HUES64 (cell line): ENCODE data around the gene SPI1.
"Not testable (repeated sequence)": the region's sequence is repeated elsewhere in the genome, so short reads cannot be mapped to it uniquely, and the experiment has no call there.

ENCODE experiments used
- H3K27ac ChIP-seq: 2 replicates; pipeline ENCODE4 v1.7.0; 2013; ENCODE audit warnings: low read depth, low read length, inconsistent platforms
- H3K27me3 ChIP-seq: 2 replicates; pipeline ENCODE4 v1.6.1; 2013; ENCODE audit warnings: mild to moderate bottlenecking, low read length; ENCODE audit not compliant: insufficient read depth
- H3K36me3 ChIP-seq: 2 replicates; pipeline ENCODE4 v1.6.1; 2013; ENCODE audit warnings: mild to moderate bottlenecking, low read length; ENCODE audit not compliant: insufficient read depth
- H3K4me1 ChIP-seq: 2 replicates; pipeline ENCODE4 v1.6.1; 2013; ENCODE audit warnings: mild to moderate bottlenecking, low read length, moderate library complexity; ENCODE audit not compliant: insufficient read depth
- H3K4me3 ChIP-seq: 2 replicates; pipeline ENCODE4 v1.5.1; 2013; ENCODE audit warnings: mild to moderate bottlenecking, low read length, moderate library complexity
- H3K9ac ChIP-seq: 2 replicates; pipeline ENCODE4 v1.6.1; 2013; ENCODE audit warnings: mild to moderate bottlenecking, low read depth, low read length
- H3K9me3 ChIP-seq: 2 replicates; pipeline ENCODE4 v1.6.1; 2013; ENCODE audit warnings: low read depth, low read length; ENCODE audit not compliant: insufficient read depth
- WGBS: fragments of 150-250, 120-280 bp; methylation state at CpG from one replicate; pipeline ENCODE4 v1.1.7; 2013; ENCODE audit warnings: missing lambda C conversion rate; 5-methylcytosine and 5-hydroxymethylcytosine counted together

SPI1 gene

DNA sequence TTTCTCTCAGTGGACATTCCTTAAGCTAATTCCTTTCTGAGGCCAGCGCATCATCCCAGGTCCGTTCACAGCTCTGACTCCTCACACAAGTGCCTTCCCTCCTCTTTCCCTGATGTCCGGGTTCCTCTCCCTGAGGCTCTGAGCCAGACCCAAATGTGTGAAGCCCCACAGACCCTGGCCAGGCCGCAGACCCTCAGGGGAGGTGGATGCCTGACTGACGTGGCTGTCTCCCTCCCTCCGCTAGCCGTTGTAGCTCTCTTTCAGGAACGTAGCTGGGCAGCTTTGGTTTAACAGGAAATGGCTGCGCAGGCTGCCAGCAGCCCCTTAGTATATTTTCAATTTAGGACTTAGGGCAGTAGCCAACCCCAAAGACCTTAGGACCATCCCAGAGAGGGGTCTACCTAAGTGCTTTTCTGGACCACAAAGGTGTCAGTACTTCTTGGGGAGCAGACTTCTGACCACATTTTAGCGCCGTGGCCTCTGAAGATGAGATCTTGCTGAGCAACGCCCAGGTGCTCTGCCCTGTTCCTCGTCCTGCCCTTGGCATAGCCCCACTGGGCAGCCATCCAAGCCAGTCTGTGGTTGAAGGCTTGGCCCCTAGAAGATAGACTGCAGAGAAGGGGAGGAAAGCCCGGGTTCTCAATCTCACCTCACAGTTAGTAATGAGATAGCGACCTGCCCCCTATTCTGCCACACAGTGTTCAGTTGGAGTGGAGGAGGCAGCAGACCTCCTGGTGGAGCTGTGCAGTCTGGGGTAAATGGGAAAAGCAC is 52.9 kb downstream of the SPI1 start:
- peaks cover 46% of the 10 kb centered on the region for H3K36me3 ChIP-seq
- H3K9ac ChIP-seq, result no peak overlapping the region
- no peak overlapping the region for H3K27ac ChIP-seq
- H3K27me3 ChIP-seq, result no peaks in the 10 kb centered on the region
- H3K9me3 ChIP-seq, result no peaks in the 10 kb centered on the region
- no peak overlapping the region for H3K4me3 ChIP-seq
- 91% methylated on average over 15 of the region's 15 CpGs for WGBS
- no peaks in the 10 kb centered on the region for H3K4me1 ChIP-seq

DNA sequence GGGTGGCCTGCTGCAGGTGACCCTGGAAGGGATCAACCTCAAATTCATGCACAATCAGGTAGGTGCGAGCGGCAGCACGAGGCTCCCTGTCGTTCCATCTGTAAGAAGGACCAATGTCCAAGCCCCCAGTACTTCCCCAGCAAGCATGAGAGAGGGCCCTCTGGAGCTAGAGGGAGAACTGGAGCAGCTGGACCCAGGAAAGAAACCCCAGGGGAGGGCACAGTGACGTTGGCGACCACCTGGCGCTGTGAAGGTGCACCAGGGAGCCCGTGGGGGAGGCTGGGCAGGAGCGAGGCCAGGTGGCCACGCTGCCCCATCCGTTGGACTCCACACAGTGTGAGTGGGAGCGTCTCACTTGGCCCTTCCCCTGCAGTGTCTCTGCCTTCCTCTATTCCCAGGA is 53.8 kb downstream of the SPI1 start:
- 93% methylated on average over 12 of the region's 12 CpGs for WGBS
- no peak overlapping the region for H3K9ac ChIP-seq
- no peak overlapping the region for H3K4me3 ChIP-seq
- H3K27ac ChIP-seq, result no peak overlapping the region
- H3K27me3 ChIP-seq, result no peaks in the 10 kb centered on the region
- no peaks in the 10 kb centered on the region for H3K9me3 ChIP-seq
- no peaks in the 10 kb centered on the region for H3K4me1 ChIP-seq
- H3K36me3 ChIP-seq, result peaks cover 42% of the 10 kb centered on the region

DNA sequence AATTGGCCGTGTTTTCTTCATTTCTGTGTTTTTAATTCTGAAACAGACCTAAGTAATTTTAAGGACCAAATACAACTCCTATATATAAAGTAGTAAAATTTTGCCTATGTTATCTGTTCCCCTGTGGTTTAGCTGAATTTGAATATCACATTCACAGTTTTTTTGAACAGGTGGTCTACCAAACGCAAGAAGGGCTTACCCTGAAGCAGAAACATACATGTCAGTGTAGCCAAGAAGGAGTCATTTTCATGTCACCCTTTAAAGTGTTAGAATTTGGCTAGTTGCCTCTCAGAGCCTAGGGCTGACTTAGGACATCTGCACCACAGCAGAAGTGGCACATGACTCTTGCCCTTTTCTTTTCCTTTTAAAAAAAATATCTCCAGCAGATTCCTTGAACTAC is 60.2 kb downstream of the SPI1 start:
- Histone ChIP-seq H3K4me3 (no peak overlapping the region), H3K36me3 (peaks cover 35% of the 10 kb centered on the region), H3K27me3 (no peaks in the 10 kb centered on the region), H3K9ac (no peak overlapping the region), H3K27ac (no peak overlapping the region), H3K9me3 (no peaks in the 10 kb centered on the region), H3K4me1 (no peaks in the 10 kb centered on the region)
- 100% methylated on average over 1 of the region's 2 CpGs for WGBS

GRCh38 chr11:47317064-47317828 is 61.1 kb downstream of the SPI1 start:
- Histone ChIP-seq H3K9ac (no peak overlapping the region), H3K27me3 (no peaks in the 10 kb centered on the region), H3K36me3 (peaks cover 44% of the 10 kb centered on the region), H3K27ac (no peak overlapping the region), H3K4me3 (no peak overlapping the region), H3K4me1 (no peaks in the 10 kb centered on the region), H3K9me3 (no peaks in the 10 kb centered on the region)
- 93% methylated on average over 5 of the region's 5 CpGs for WGBS

DNA sequence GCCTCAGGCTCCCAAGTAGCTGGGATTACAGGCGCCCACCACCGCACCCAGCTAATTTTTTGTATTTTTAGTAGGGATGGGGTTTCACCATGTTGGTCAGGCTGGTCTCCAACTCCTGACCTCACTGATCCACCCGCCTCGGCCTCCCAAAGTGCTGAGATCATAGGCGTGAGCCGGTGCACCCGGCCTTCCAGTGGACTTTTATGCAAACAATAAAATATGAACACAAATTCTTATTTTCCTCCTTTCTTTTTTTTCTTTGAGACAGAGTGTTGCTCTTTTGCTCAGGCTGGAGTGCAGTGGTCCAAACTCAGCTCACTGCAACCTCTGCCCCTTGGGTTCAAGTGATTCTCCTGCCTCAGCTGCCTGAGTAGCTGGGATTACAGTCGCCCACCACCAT is 61.8 kb downstream of the SPI1 start:
- H3K4me3 ChIP-seq, result not testable (repeated sequence)
- 95% methylated on average over 8 of the region's 8 CpGs for WGBS

DNA sequence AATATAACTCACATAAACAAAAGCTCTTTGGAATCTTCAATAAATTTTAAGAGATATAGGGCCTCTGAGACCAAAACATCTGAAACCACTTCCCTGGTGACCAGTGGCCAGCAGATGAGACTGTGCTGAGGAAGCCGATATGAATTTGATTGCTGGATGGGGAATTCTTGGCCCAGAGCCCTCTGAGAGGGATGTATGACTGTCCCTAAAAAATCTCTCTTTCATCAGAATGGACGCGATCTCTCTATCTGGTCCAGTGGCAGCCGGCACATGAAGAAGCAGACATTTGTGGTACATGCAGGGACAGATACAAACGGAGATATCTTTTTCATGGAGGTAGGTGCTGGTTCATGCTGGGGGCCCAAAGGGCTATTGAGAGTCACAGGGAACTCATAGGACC is 63.4 kb downstream of the SPI1 start:
- H3K27me3 ChIP-seq, result no peaks in the 10 kb centered on the region
- H3K4me1 ChIP-seq, result no peaks in the 10 kb centered on the region
- no peak overlapping the region for H3K27ac ChIP-seq
- no peak overlapping the region for H3K9ac ChIP-seq
- peaks cover 56% of the 10 kb centered on the region for H3K36me3 ChIP-seq
- WGBS, result 97% methylated on average over 5 of the region's 5 CpGs
- H3K9me3 ChIP-seq, result no peaks in the 10 kb centered on the region
- H3K4me3 ChIP-seq, result no peak overlapping the region

More for the DNA sequence above, 61.8 kb downstream of the SPI1 start:
- not testable (repeated sequence) for H3K4me1 ChIP-seq, H3K9ac ChIP-seq, H3K27ac ChIP-seq, H3K27me3 ChIP-seq, H3K9me3 ChIP-seq
- peaks cover 44% of the 10 kb centered on the region for H3K36me3 ChIP-seq

DNA sequence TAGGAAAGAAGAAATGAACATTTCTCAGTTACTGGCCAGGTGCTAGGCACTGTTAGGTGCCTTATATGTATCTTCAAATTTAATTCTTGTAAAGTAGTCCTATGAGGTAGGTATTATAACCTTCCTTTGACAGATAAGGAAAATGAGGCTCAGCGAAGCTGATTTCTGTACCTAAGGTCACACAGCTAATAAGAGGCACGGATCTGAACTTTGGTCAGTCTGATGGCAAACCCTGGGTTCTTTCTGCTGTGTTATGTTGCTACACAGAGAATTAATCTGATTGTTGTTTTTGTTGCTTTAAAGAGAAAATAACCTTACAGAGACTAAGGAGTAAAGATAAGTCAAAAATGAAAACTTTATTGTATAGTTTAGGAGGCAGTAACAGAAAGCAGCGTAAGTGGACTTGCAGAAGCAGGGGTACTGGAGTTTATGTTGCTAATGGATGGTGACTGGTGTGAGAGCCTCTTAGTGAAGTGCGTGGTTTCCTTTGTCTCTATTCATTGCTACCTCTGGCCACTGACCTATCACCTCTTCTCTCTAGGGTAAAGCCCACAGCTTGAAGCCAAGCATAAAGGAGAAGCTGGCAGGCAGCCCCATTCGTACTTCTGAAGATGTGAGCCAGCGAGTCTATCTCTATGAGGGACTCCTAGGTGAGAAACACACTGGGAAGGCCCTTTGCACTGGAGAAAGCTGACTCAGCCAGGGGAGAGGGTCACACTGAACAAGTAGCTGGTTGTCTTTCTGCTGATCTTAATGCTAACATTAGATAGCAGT is 70.1 kb downstream of the SPI1 start:
- peak overlapping the region; percentile 54 for H3K27ac ChIP-seq
- H3K4me1 ChIP-seq, result peaks cover 5% of the 10 kb centered on the region; the same call in 1 of the 2 replicates
- H3K9ac ChIP-seq, result no peak overlapping the region; the same call in 1 of the 2 replicates
- WGBS, result 77% methylated on average over 6 of the region's 6 CpGs
- H3K27me3 ChIP-seq, result no peaks in the 10 kb centered on the region
- H3K36me3 ChIP-seq, result peaks cover 60% of the 10 kb centered on the region
- H3K9me3 ChIP-seq, result no peaks in the 10 kb centered on the region
- no peak overlapping the region for H3K4me3 ChIP-seq

GRCh38 chr11:47306484-47306844 is 71.9 kb downstream of the SPI1 start:
- Histone ChIP-seq H3K4me3 (no peak overlapping the region), H3K36me3 (peaks cover 57% of the 10 kb centered on the region), H3K27me3 (no peaks in the 10 kb centered on the region), H3K9ac (no peak overlapping the region), H3K27ac (no peak overlapping the region), H3K9me3 (peaks cover 7% of the 10 kb centered on the region; the same call in 1 of the 2 replicates), H3K4me1 (peaks cover 5% of the 10 kb centered on the region; the same call in 1 of the 2 replicates)
- WGBS, result no CpG with 5 or more reads among the region's 1 CpG

DNA sequence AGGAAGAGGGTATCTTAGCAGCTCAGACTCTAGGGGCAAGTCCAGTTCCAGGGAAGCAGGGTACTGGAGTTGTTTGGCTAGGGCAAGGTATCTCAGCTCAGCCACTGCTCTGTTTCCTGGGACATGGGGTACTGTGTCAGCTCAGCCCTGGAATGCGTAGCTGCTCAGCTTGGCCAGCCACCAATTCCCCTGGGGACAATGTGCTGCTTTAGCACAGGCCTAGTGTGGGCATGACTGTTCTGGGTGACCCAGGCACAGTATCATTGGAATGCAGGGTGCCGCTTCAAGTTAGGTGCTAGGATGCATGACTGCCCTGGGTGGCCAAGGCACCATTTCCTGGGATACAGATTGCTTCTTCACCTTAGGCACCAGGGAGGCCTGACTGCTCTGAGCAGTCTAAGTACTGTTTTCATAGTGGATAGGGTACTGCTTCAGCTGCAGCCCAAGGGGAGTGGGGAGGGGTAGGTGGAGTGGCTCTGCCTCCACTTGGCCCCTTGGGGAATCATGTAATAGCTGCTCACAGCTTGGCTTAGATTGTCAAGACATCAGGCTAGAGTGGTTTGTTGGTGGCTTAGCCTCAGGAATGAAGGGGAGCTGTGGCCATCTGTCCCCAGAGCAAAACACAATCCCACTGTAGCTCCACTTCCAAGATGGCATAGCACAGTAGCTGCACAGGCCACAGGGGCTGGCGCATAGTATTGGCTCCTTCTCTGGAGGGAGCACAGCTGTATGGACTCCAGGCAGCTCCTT is 72.4 kb downstream of the SPI1 start:
- Histone ChIP-seq H3K9me3 (peaks cover 7% of the 10 kb centered on the region; the same call in 1 of the 2 replicates), H3K27me3 (no peaks in the 10 kb centered on the region), H3K27ac (no peak overlapping the region), H3K9ac (no peak overlapping the region), H3K4me3 (no peak overlapping the region), H3K36me3 (peaks cover 55% of the 10 kb centered on the region), H3K4me1 (peaks cover 5% of the 10 kb centered on the region; the same call in 1 of the 2 replicates)
- WGBS, result 96% methylated on average over 3 of the region's 3 CpGs
